ENCODE measurements around the gene SDHAF1.

The SDHAF1 gene

DNA sequence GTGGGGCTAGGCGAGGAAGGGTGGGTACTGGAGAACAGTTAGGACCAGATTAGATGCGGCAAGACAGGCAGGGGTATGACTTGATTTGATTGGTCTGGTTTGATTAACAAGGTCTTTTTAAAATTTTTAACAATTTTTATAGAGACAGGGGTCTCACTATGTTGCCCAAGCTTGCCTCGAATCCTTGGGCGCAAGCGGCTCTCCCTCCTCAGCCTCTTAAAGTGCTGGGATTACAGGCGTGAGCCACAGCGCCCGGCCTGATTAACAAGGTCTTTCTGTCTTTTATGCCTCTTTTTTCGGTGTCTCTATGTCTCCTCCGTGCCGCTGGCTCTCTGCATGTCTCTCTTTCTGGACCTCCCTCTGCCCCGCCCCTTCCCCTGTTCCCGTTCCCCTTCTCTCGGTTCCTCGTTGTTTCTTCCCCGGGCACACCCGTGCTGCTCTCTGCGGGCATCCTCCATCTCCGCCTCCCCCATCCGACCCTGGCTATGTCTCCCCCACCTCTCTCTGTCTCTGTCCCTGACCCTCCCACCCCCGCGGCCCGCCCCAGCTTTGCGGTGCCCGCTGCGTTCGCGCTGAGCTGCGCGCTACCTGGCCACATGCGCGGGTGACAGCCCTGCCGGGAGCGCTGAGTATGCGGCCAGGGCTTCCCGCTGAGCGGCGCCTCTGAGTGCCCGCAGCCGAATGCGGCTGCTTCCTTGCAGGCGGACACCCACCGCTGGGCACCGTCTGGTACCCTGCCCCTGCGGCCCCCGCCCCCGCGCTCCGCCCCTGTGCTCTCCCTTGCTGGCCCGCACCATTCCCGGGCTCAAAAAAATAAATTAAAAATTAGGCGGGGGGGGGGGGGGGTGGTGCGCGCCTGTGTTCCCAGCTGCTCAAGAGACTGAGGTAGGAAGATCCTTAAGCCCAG lies 8.1 kb upstream of the SDHAF1 start:
- Histone ChIP-seq H3K4me3 (ENCODE audit: low read length in 2 of 2) (peak overlapping the region in 1 of 2 donors; percentile 38), H3K27me3 (ENCODE audit: control insufficient read depth in 2 of 2, insufficient read depth in 2 of 2, low read length in 2 of 2) (peaks cover 13 to 18% of the 10 kb centered on the region in 2 donors), H3K9ac (ENCODE audit: low read depth in 1 of 2, low read length in 2 of 2) (no peak overlapping the region)

GRCh38 chr19:35987571-35987896 lies 7.5 kb upstream of the SDHAF1 start:
- no peak overlapping the region for H3K27ac ChIP-seq (ENCODE audit: low read depth in 2 of 2, low read length in 2 of 2)
- H3K9me3 ChIP-seq (ENCODE audit: control insufficient read depth in 2 of 2, low read length in 2 of 2) = no peaks in the 10 kb centered on the region
- H3K4me3 ChIP-seq (ENCODE audit: low read length in 2 of 2) = no peak overlapping the region
- peaks cover 13 to 18% of the 10 kb centered on the region in 2 donors for H3K27me3 ChIP-seq (ENCODE audit: control insufficient read depth in 2 of 2, insufficient read depth in 2 of 2, low read length in 2 of 2)
- H3K4me1 ChIP-seq (ENCODE audit: control insufficient read depth in 2 of 2, insufficient read depth in 2 of 2, low read length in 2 of 2) = no peaks in the 10 kb centered on the region
- no peak overlapping the region for H3K9ac ChIP-seq (ENCODE audit: low read depth in 1 of 2, low read length in 2 of 2)
- H3K36me3 ChIP-seq (ENCODE audit: control insufficient read depth in 2 of 2, insufficient read depth in 2 of 2, low read length in 2 of 2) = no peaks in the 10 kb centered on the region

More for the DNA sequence above, 8.1 kb upstream of the SDHAF1 start:
- H3K9me3 ChIP-seq (ENCODE audit: control insufficient read depth in 2 of 2, low read length in 2 of 2) = no peaks in the 10 kb centered on the region
- H3K4me1 ChIP-seq (ENCODE audit: control insufficient read depth in 2 of 2, insufficient read depth in 2 of 2, low read length in 2 of 2) = no peaks in the 10 kb centered on the region
- no peak overlapping the region for H3K27ac ChIP-seq (ENCODE audit: low read depth in 2 of 2, low read length in 2 of 2)
- H3K36me3 ChIP-seq (ENCODE audit: control insufficient read depth in 2 of 2, insufficient read depth in 2 of 2, low read length in 2 of 2) = no peaks in the 10 kb centered on the region

- H3K36me3 ChIP-seq (ENCODE audit: control insufficient read depth in 2 of 2, insufficient read depth in 2 of 2, low read length in 2 of 2) = no peaks in the 10 kb centered on the region
- H3K9me3 ChIP-seq (ENCODE audit: control insufficient read depth in 2 of 2, low read length in 2 of 2) = no peaks in the 10 kb centered on the region
- H3K4me3 ChIP-seq (ENCODE audit: low read length in 2 of 2) = no peak overlapping the region
- H3K27me3 ChIP-seq (ENCODE audit: control insufficient read depth in 2 of 2, insufficient read depth in 2 of 2, low read length in 2 of 2) = peaks cover 13 to 18% of the 10 kb centered on the region in 2 donors
- no peak overlapping the region for H3K27ac ChIP-seq (ENCODE audit: low read depth in 2 of 2, low read length in 2 of 2)
- no peak overlapping the region for H3K9ac ChIP-seq (ENCODE audit: low read depth in 1 of 2, low read length in 2 of 2)
- no peaks in the 10 kb centered on the region for H3K4me1 ChIP-seq (ENCODE audit: control insufficient read depth in 2 of 2, insufficient read depth in 2 of 2, low read length in 2 of 2)
Measured at GRCh38 chr19:35988824-35989223, 6.2 kb upstream of the SDHAF1 start.

DNA sequence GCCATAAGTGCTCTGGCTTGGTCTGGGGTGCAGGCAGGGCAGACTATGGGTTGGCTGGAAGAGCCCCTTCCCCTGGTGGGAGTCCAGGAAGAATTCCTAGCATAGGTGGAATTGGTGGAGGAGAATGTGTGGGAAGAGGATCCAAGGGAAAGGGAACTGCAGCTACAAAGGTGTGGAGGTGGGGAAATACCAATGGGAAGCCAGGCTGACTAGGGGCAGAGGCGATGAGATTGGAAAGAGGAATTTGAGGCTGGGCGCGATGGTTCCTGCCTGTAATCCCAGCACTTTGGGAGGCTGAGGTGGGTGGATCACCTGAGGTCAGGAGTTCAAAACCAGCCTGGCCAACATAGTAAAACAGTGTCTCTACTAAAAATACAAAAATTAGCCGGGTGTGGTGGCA lies 4.8 kb upstream of the SDHAF1 start:
- Histone ChIP-seq H3K36me3 (ENCODE audit: control insufficient read depth in 2 of 2, insufficient read depth in 2 of 2, low read length in 2 of 2) (no peaks in the 10 kb centered on the region), H3K27me3 (ENCODE audit: control insufficient read depth in 2 of 2, insufficient read depth in 2 of 2, low read length in 2 of 2) (peaks cover 13 to 18% of the 10 kb centered on the region in 2 donors), H3K4me1 (ENCODE audit: control insufficient read depth in 2 of 2, insufficient read depth in 2 of 2, low read length in 2 of 2) (peaks cover 0 to 5% of the 10 kb centered on the region in 2 donors), H3K9me3 (ENCODE audit: control insufficient read depth in 2 of 2, low read length in 2 of 2) (no peaks in the 10 kb centered on the region), H3K27ac (ENCODE audit: low read depth in 2 of 2, low read length in 2 of 2) (no peak overlapping the region), H3K9ac (ENCODE audit: low read depth in 1 of 2, low read length in 2 of 2) (no peak overlapping the region), H3K4me3 (ENCODE audit: low read length in 2 of 2) (no peak overlapping the region)

DNA sequence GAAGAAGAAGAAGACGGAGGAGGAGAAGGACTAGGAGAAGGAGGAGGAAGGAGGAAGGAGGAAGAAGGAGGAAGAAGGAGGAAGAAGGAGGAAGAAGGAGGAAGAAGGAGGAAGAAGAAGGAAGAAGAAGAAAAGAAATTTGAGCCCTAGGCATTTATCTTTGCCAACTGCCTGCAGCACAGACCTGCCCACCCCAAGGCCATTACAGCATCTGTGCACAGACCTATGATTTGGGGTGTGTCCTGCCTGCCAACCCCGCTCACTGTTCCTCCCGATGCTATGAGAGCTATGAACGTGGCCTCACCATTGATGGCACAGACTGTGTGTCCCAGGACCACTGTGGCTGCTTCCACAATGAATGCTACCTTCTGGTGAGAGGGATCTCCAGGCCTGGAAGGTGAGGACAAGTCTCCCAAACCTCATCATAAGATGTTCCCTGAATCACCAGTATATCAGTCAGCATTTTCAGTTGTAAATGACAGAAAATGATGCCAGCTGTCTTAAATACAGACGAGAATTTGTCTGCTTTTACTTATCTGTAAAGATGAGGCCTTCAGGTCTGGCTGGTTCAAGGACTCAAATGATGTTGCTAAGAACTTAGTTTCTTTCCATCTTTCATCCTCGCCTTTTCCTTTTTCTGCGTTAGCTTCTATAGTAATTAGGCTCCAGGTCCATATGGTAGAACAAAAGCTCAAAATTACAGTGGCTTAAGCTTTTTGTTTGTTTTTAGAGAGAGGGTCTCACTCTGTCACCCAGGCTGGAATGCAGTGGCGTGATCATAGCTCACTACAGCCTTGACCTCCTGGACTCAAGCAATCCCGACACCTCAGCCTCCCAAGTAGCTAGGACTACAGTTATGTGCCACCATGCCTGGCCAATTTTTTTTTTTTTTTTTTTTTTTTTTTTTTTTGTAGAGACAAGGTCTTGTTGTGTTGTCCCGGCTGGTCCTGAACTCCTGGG lies 3.9 kb upstream of the SDHAF1 start:
- no peak overlapping the region for H3K27ac ChIP-seq (ENCODE audit: low read depth in 2 of 2, low read length in 2 of 2)
- peaks cover 7 to 13% of the 10 kb centered on the region in 2 donors for H3K27me3 ChIP-seq (ENCODE audit: control insufficient read depth in 2 of 2, insufficient read depth in 2 of 2, low read length in 2 of 2)
- no peak overlapping the region for H3K9ac ChIP-seq (ENCODE audit: low read depth in 1 of 2, low read length in 2 of 2)
- H3K36me3 ChIP-seq (ENCODE audit: control insufficient read depth in 2 of 2, insufficient read depth in 2 of 2, low read length in 2 of 2) = no peaks in the 10 kb centered on the region
- H3K9me3 ChIP-seq (ENCODE audit: control insufficient read depth in 2 of 2, low read length in 2 of 2) = no peaks in the 10 kb centered on the region
- no peak overlapping the region for H3K4me3 ChIP-seq (ENCODE audit: low read length in 2 of 2)
- H3K4me1 ChIP-seq (ENCODE audit: control insufficient read depth in 2 of 2, insufficient read depth in 2 of 2, low read length in 2 of 2) = peaks cover 4 to 10% of the 10 kb centered on the region in 2 donors

DNA sequence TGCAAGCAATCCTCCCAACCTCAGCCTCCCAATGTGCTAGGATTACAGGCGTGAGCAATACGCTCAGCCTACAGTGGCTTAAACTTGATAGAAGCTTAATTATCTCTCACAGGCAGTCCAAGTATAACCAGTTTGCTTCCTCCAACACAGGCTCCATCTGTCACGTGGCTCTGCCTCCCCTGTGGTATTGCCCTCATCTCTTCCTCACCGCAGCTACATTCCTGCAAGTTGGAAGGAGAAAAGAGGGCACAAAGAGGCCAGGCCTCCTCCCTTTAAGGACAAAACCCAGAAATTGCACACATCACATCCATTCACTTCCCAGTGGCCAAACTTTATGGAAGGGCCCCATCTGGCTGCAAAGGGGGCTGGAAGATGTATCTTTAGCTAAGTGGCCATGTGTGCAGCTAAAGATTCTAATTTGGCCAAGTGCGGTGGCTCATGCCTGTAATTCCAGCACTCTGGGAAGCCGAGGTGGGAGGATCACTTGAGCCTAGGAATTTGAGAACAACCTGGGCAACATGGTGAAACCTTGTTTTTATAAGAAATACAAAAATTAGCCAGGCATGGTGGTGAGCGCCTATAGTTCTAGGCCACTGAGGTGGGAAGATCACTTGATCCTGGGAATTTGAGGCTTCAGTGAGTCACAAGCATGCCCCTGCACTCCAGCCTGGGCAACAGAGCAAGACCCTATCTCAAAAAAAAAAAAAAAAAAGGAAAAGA lies 3.1 kb upstream of the SDHAF1 start:
- no peaks in the 10 kb centered on the region for H3K9me3 ChIP-seq (ENCODE audit: control insufficient read depth in 2 of 2, low read length in 2 of 2)
- H3K27ac ChIP-seq (ENCODE audit: low read depth in 2 of 2, low read length in 2 of 2) = no peak overlapping the region
- no peaks in the 10 kb centered on the region for H3K36me3 ChIP-seq (ENCODE audit: control insufficient read depth in 2 of 2, insufficient read depth in 2 of 2, low read length in 2 of 2)

GRCh38 chr19:35992907-35993765 lies 1.9 kb upstream of the SDHAF1 start:
- Histone ChIP-seq H3K27me3 (ENCODE audit: control insufficient read depth in 2 of 2, insufficient read depth in 2 of 2, low read length in 2 of 2) (peaks cover 0 to 5% of the 10 kb centered on the region in 2 donors), H3K9me3 (ENCODE audit: control insufficient read depth in 2 of 2, low read length in 2 of 2) (no peaks in the 10 kb centered on the region), H3K4me3 (ENCODE audit: low read length in 2 of 2) (no peak overlapping the region), H3K27ac (ENCODE audit: low read depth in 2 of 2, low read length in 2 of 2) (no peak overlapping the region), H3K9ac (ENCODE audit: low read depth in 1 of 2, low read length in 2 of 2) (no peak overlapping the region), H3K36me3 (ENCODE audit: control insufficient read depth in 2 of 2, insufficient read depth in 2 of 2, low read length in 2 of 2) (peaks cover 0 to 1% of the 10 kb centered on the region in 2 donors), H3K4me1 (ENCODE audit: control insufficient read depth in 2 of 2, insufficient read depth in 2 of 2, low read length in 2 of 2) (peaks cover 12 to 18% of the 10 kb centered on the region in 2 donors)

More for the DNA sequence above, 3.1 kb upstream of the SDHAF1 start:
- no peak overlapping the region for H3K4me3 ChIP-seq (ENCODE audit: low read length in 2 of 2)
- peaks cover 12 to 18% of the 10 kb centered on the region in 2 donors for H3K4me1 ChIP-seq (ENCODE audit: control insufficient read depth in 2 of 2, insufficient read depth in 2 of 2, low read length in 2 of 2)
- H3K9ac ChIP-seq (ENCODE audit: low read depth in 1 of 2, low read length in 2 of 2) = no peak overlapping the region
- peaks cover 2 to 6% of the 10 kb centered on the region in 2 donors for H3K27me3 ChIP-seq (ENCODE audit: control insufficient read depth in 2 of 2, insufficient read depth in 2 of 2, low read length in 2 of 2)

DNA sequence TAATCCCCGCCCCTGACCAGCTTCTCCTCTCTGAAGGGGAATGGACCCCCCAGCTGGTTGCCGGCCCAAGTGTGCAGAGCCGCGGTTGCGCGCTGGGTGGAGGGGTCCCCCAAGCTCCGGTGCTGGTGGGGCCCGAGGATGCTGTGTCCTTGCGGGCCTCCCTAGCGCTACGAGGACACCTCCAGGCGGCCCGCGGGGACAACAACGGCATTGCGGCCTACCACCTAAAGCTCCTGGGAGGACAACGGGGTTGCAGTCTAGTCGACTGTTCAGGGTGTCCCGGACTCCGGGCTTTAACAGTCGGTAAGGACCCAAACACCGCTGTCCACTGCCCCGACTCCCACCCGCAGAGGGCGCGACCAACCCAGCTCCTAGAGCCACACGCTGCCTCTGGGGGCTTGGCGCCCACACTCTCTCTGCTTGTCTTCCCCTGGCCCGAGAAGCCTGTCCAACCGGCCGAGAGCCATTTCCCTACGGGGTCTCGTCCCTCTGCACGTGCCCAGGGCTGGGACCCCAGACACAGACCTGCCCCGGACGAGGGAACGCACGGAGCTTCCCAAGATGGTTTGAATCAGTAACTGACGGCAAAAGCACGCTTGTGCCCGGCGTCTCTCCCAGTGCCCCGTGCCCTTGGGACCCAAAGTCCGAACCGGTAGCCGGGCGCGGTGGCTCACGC lies 927 bp upstream of the SDHAF1 start:
- Histone ChIP-seq H3K36me3 (ENCODE audit: control insufficient read depth in 2 of 2, insufficient read depth in 2 of 2, low read length in 2 of 2) (peaks cover 0 to 3% of the 10 kb centered on the region in 2 donors), H3K9me3 (ENCODE audit: control insufficient read depth in 2 of 2, low read length in 2 of 2) (no peaks in the 10 kb centered on the region), H3K4me1 (ENCODE audit: control insufficient read depth in 2 of 2, insufficient read depth in 2 of 2, low read length in 2 of 2) (peaks cover 12 to 19% of the 10 kb centered on the region in 2 donors), H3K9ac (ENCODE audit: low read depth in 1 of 2, low read length in 2 of 2) (peak overlapping the region; percentile 41 to 46), H3K27ac (ENCODE audit: low read depth in 2 of 2, low read length in 2 of 2) (no peak overlapping the region), H3K27me3 (ENCODE audit: control insufficient read depth in 2 of 2, insufficient read depth in 2 of 2, low read length in 2 of 2) (no peaks in the 10 kb centered on the region), H3K4me3 (ENCODE audit: low read length in 2 of 2) (peak overlapping the region; percentile 73 to 93)

DNA sequence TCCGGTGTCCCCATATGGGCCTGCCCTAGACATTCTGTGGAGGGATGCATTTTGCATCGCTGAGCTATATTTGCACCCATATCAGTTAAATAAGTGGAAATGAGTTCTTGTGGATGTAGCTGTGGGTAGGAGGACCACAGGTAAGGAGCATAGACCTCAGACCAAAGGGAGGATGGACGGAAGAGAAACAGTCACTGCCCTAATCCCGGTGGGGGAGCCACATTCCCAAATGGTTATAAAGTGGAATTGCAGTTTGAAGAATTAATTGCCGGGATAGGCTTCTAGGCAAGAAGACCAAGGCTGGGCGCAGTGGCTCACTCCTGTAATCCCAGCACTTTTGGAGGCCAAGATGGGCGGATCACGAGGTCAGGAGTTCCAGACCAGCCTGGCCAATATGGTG lies 1.8 kb downstream of the SDHAF1 start:
- Histone ChIP-seq H3K36me3 (ENCODE audit: control insufficient read depth in 2 of 2, insufficient read depth in 2 of 2, low read length in 2 of 2) (peaks cover 0 to 13% of the 10 kb centered on the region in 2 donors), H3K9ac (ENCODE audit: low read depth in 1 of 2, low read length in 2 of 2) (no peak overlapping the region), H3K27me3 (ENCODE audit: control insufficient read depth in 2 of 2, insufficient read depth in 2 of 2, low read length in 2 of 2) (no peaks in the 10 kb centered on the region), H3K4me1 (ENCODE audit: control insufficient read depth in 2 of 2, insufficient read depth in 2 of 2, low read length in 2 of 2) (peaks cover 12 to 21% of the 10 kb centered on the region in 2 donors), H3K27ac (ENCODE audit: low read depth in 2 of 2, low read length in 2 of 2) (no peak overlapping the region), H3K9me3 (ENCODE audit: control insufficient read depth in 2 of 2, low read length in 2 of 2) (no peaks in the 10 kb centered on the region), H3K4me3 (ENCODE audit: low read length in 2 of 2) (peak overlapping the region; percentile 9 to 73)

Measured in mucosa of rectum (tissue), 2 donors.